Activated CD8-positive, alpha-beta memory T cell treated with anti-CD3 and anti-CD28 coated beads, Interleukin-2, amount 10 ng/mL, durations not matched to agents 7 days and 5 days (primary cell): Measurements from ENCODE around the gene IGLL1. TPM values are rescaled to one million over a fixed set of nuclear protein-coding genes. Genes with fewer than 3 reads are reported as not detected.
"Not testable (repeated sequence)": the region's sequence is repeated elsewhere in the genome, so short reads cannot be mapped to it uniquely, and the experiment has no call there.

ENCODE experiments used
- ATAC-seq: fragments of 150-1000 bp; cut with Tn5 transposase; one replicate; pipeline ENCODE4 v1.10.0; 2021; ENCODE audit warnings: moderate library complexity
- CTCF ChIA-PET: fragments of 350-600 bp; sonication (Branson Sonifier 250); formaldehyde crosslinking; loops from one replicate; lab custom pipeline; 2021; ENCODE audit warnings: antibody characterized with exemption; lab: Charles Lee
- DNase-seq: peaks from one replicate; pipeline ENCODE4 v3.0.0-alpha.2; 2020
- H3K27ac Mint-ChIP-seq: one replicate; pipeline ENCODE4 v1.8.0; 2021; ENCODE audit warnings: mild to moderate bottlenecking, mixed read lengths
- H3K27me3 Mint-ChIP-seq: one replicate; pipeline ENCODE4 v1.8.0; 2021; ENCODE audit warnings: mixed read lengths
- H3K36me3 Mint-ChIP-seq: one replicate; pipeline ENCODE4 v1.8.0; 2021; ENCODE audit warnings: mild to moderate bottlenecking, mixed read lengths
- H3K4me1 Mint-ChIP-seq: one replicate; pipeline ENCODE4 v1.8.0; 2021; ENCODE audit warnings: mixed read lengths
- H3K4me3 Mint-ChIP-seq: one replicate; pipeline ENCODE4 v1.8.0; 2021; ENCODE audit warnings: mild to moderate bottlenecking, moderate library complexity, mixed read lengths
- H3K9me3 Mint-ChIP-seq: one replicate; pipeline ENCODE4 v1.8.0; 2022; ENCODE audit warnings: low read depth, mixed read lengths
- total RNA-seq, 2 experiments: library from RNA; stranded (reverse); gene quantifications; one replicate each; pipeline ENCODE4 v1.2.3, GENCODE V29; 2021

The IGLL1 gene
- total RNA-seq, 2 experiments from 2014 or later, result 0.42 to 2.0 TPM

DNA sequence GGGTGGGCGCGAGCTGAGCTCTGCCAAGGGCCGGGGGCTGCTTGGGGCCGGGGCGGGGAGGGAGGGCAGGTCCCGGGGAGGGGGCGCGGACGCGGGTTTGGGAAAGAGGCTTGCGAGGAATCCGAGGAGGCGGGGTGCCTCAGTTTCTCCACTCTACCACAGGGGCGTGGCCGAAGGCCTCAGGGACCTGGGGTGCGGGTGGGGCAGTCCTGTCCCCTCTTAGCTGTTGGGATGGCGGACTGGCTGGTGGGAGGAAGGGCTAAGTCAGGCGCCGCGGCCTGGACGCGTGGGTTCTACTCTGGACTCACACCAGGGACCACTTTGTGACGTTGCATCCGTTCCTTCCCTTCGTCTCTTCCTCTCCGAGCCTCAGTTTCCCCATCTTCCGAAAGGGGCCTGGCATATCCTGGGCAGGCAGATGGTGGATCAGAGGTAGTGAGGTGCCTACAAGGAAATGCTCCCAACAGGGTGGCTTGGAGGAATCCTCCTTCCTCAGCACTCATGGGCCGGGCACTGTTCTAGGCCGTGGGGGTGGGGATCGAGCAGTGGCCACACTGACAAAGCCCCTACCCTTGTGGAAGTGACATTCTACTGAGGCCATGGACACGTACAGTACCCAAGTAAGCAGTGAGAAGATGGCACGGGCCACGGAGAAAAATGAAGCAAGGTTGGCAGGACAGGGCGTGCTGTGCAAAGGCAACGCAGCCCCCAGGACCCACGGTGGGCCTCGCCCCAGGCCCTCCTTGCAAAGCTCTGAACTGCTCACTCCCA is 13.2 kb downstream of the IGLL1 start:
- H3K9me3 Mint-ChIP-seq, result no peaks in the 10 kb centered on the region
- CTCF ChIA-PET, result no interaction called here
- H3K36me3 Mint-ChIP-seq, result no peaks in the 10 kb centered on the region
- ATAC-seq, result no peak
- H3K27me3 Mint-ChIP-seq, result peaks cover 46% of the 10 kb centered on the region
- no peak overlapping the region for H3K4me3 Mint-ChIP-seq
- H3K27ac Mint-ChIP-seq, result no peak overlapping the region
- peaks cover 6% of the 10 kb centered on the region for H3K4me1 Mint-ChIP-seq
- no peak for DNase-seq

DNA sequence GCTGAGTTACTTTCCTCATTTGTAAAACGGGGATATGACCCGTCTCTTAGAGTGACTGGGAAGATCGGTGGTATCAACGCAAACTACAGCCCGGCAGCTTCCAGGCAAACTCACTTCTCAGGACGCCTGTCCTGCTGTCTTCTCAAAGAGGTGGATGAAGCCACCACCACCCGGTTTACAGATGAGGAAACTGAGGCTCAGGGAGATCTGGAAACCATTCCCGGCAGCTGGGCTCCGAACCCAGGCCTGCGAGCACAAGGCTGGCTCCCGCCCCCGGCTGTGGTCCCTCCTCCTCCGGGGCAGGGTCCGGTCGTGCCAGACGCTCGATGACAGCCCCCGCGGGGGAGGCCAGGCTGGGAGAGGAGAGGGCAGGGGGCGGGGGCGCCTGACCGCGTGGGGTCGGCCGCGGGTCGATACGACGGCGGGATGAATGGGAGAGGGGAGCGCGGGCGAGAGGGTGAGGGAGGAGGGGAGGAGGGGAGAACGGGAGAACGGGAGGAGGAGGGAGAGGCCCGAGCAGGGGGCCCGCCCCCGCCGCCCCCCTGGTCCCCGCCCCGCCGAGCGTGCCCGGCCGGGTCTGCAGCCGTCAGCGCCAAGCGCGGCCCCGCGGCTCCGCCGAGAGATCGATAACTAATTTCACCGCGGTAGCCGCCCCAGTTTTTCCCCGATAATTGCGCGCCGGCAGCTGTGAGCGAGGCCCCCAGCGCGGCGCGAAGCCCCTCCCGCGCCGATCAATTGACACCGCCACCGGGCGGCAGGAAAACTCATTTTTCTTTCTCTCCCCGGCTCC is 14.0 kb downstream of the IGLL1 start:
- CTCF ChIA-PET, result no interaction called here
- Mint-ChIP-seq H3K36me3 (no peaks in the 10 kb centered on the region), H3K27ac (no peak overlapping the region), H3K4me3 (peak overlapping the region; percentile 37), H3K27me3 (peaks cover 46% of the 10 kb centered on the region), H3K4me1 (peaks cover 6% of the 10 kb centered on the region), H3K9me3 (no peaks in the 10 kb centered on the region)
- DNase-seq (no peak), ATAC-seq (peak; percentile 27)

DNA sequence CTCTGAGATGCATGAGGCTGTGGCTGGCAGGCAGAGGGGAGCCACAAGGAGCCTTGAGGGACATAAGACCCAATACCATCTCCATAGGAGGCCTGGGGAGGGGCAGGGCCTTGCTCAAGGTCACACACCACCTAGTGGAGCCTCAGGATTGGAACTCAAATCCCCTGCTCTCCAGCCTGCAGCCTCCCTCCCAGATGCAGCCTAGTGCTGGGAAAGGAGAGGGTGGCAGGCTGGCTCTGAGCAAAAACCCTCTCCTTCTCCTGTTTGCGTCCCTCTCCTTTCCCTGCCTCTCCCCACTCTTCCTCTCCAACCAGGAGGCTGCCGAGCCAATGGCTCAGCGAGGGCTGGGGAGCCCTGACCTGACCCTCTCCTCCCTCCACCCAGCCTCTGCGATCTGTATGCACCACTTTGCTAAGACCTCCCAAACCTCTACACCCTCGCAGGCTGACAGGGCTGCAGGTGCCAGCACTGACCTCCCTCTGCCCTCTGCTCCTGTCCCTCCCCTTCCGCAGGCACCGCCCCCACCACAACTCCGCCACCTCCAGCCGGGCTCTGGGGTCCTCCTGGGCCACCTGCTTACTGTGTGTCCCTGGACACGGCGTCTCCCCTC is 14.7 kb downstream of the IGLL1 start:
- CTCF ChIA-PET, result interaction anchor here (0.9 kb wide), 1 partner anchor 63 kb away, joined by 3 read pairs; no protein-coding TSS in a partner anchor
- peaks cover 46% of the 10 kb centered on the region for H3K27me3 Mint-ChIP-seq
- H3K36me3 Mint-ChIP-seq, result no peaks in the 10 kb centered on the region
- ATAC-seq, result peak; percentile 27
- H3K27ac Mint-ChIP-seq, result no peak overlapping the region
- no peaks in the 10 kb centered on the region for H3K9me3 Mint-ChIP-seq
- H3K4me3 Mint-ChIP-seq, result peak overlapping the region; percentile 37
- H3K4me1 Mint-ChIP-seq, result peaks cover 6% of the 10 kb centered on the region
- DNase-seq, result no peak

DNA sequence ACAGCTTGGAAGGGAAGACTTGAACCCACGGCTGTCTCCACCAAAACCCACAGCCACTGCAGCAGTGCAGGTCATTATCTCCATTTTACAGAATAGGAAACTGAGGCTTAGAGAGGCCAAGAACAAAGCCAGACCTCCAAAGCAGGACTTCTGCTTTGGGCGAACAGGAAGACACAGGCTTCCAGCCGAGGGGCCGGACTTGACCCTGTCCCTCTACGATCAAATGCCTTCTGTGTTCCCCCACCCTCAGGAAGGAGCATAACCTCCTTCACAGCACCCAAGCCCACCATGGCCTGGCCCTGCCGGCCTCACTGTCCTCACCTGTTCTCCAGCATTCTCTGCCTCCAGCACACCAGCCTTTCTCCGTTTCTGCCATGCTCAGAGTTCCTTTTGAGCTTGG is 15.8 kb downstream of the IGLL1 start:
- CTCF ChIA-PET, result no interaction called here
- ATAC-seq (no peak), DNase-seq (no peak)
- Mint-ChIP-seq H3K27ac (no peak overlapping the region), H3K9me3 (no peaks in the 10 kb centered on the region), H3K4me3 (no peak overlapping the region), H3K36me3 (no peaks in the 10 kb centered on the region), H3K4me1 (peaks cover 6% of the 10 kb centered on the region), H3K27me3 (peaks cover 49% of the 10 kb centered on the region)

DNA sequence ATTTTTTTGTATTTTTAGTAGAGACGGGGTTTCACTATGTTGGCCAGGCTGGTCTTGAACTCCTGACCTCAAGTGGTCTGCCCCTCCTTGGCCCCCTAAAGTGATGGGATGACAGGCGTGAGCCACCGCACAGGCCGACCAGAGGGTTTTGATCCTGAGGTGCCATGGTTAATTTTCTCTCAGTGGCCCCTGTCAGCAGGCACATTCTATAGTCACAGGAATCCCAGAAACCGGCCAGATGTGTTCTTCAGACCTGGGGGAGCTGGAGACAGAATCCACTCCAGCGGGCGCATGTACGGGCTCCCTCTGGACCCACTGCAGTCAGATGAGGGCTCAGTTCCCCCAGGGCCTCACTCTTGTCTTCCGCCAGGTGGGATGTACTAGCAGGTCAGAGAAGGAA is 17.0 kb downstream of the IGLL1 start:
- Mint-ChIP-seq H3K4me1 (peaks cover 6% of the 10 kb centered on the region), H3K27me3 (peaks cover 46% of the 10 kb centered on the region), H3K27ac (no peak overlapping the region), H3K4me3 (no peak overlapping the region), H3K36me3 (no peaks in the 10 kb centered on the region), H3K9me3 (no peaks in the 10 kb centered on the region)
- DNase-seq (no peak), ATAC-seq (no peak)
- CTCF ChIA-PET, result no interaction called here

DNA sequence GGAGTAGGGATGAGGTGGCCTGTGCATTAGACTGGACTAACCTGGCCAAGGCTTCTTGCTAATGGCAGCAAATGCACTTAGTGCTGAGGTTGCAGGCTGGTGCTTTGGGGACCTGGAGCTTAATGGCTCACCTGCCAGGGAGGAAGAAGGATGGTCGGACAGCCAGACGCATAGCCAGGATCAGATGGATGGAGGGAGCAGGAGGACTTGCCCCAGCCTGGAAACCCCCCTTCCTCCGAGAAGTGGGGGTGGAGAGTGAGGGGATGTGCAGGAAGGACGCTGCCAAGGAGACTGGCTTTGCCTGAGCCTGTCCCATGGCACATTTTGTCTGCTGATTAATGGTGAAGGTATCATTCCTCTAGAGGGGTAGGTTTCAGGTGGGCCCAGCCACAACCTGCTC is 17.9 kb downstream of the IGLL1 start:
- H3K4me3 Mint-ChIP-seq, result no peak overlapping the region
- peaks cover 40% of the 10 kb centered on the region for H3K27me3 Mint-ChIP-seq
- no peaks in the 10 kb centered on the region for H3K9me3 Mint-ChIP-seq
- peaks cover 6% of the 10 kb centered on the region for H3K4me1 Mint-ChIP-seq
- DNase-seq, result no peak
- no peak overlapping the region for H3K27ac Mint-ChIP-seq
- CTCF ChIA-PET, result no interaction called here
- ATAC-seq, result no peak
- no peaks in the 10 kb centered on the region for H3K36me3 Mint-ChIP-seq

DNA sequence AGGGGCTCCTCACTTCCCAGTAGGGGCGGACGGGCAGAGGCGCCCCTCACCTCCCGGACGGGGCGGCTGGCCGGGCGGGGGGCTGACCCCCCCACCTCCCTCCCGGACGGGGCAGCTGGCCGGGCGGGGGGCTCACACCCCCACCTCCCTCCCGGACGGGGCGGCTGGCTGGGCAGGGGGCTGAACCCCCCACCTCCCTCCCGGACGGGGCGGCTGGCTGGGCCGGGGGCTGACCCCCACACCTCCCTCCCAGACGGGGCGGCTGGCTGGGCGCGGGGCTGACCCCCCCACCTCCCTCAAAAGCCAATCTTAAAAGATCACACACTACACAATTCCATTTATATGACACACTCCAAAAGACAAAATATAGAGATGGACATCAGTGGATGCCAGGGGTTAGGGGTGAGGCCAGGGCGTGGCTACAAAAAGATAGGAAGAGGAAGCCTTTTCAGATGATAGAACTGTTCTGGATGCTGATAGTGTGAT is 19.0 kb downstream of the IGLL1 start:
- H3K4me1 Mint-ChIP-seq, H3K27ac Mint-ChIP-seq, ATAC-seq, DNase-seq, H3K4me3 Mint-ChIP-seq, H3K9me3 Mint-ChIP-seq, H3K36me3 Mint-ChIP-seq, CTCF ChIA-PET: not testable (repeated sequence)
- peaks cover 38% of the 10 kb centered on the region for H3K27me3 Mint-ChIP-seq

DNA sequence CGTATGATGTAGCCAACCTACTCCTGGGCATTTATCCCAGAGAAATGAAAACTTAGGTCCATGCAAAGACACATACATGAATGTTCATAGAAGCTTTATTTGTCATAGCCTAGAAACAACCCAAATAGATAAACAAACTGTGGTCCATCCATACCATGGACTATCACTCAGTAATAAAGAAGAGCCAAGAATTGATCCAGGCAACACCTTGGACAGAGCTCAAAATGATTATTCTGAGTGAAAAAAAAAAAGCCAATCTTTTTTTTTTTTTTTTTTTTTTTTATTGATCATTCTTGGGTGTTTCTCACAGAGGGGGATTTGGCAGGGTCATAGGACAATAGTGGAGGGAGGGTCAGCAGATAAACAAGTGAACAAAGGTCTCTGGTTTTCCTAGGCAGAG is 19.9 kb downstream of the IGLL1 start:
- H3K27ac Mint-ChIP-seq, H3K4me1 Mint-ChIP-seq, ATAC-seq, DNase-seq, H3K4me3 Mint-ChIP-seq, CTCF ChIA-PET, H3K36me3 Mint-ChIP-seq, H3K9me3 Mint-ChIP-seq: not testable (repeated sequence)
- peaks cover 30% of the 10 kb centered on the region for H3K27me3 Mint-ChIP-seq

DNA sequence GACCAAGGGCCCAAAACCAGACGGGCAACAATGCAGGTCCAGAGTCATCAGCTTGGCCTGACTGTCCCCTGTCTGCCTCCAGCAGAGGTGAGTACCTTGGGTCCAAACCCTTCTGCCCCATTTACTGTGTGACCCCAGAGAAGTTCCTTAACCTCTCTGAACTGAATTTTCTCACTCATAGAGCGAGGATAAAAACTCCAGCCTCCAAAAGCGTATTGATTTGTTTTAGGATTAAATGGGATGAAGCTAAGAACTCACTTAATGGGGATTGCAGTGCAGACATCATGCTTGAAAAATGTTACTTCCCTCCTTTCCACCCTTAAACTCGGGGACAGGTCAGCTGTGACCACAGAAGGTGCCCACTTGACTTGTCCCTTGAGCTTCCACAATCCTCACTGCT is 22.6 kb downstream of the IGLL1 start:
- CTCF ChIA-PET, result interaction anchor here (1.5 kb wide), 1 partner anchor 34 kb away, joined by 4 read pairs; no protein-coding TSS in a partner anchor
- Mint-ChIP-seq H3K4me3 (no peak overlapping the region), H3K36me3 (no peaks in the 10 kb centered on the region), H3K27me3 (peaks cover 13% of the 10 kb centered on the region), H3K4me1 (no peaks in the 10 kb centered on the region), H3K27ac (no peak overlapping the region), H3K9me3 (no peaks in the 10 kb centered on the region)
- DNase-seq (no peak), ATAC-seq (no peak)

DNA sequence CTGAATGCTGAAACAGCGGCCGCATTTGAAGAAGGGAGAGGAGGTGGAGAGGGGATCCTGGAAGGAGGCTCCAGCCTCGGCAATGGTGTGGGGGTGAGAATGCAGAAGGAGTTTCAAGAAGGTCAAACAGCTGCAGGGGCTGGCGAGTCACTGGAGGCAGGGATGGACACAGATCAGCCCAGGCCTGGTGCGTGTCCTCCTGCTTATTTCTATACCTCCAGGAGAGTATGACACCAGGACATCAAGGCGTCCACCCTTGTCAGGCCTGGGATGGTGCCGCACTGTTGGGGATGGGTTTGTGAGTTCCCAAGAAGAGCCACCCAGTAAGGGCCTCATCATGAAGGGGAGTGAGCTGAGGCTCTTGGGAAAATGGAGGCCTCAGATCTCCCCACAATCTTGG is 23.1 kb downstream of the IGLL1 start:
- H3K27me3 Mint-ChIP-seq, result peaks cover 11% of the 10 kb centered on the region
- H3K36me3 Mint-ChIP-seq, result no peaks in the 10 kb centered on the region
- DNase-seq (no peak), ATAC-seq (no peak)
- H3K4me1 Mint-ChIP-seq, result no peaks in the 10 kb centered on the region
- CTCF ChIA-PET, result no interaction called here
- no peak overlapping the region for H3K27ac Mint-ChIP-seq
- H3K4me3 Mint-ChIP-seq, result no peak overlapping the region
- no peaks in the 10 kb centered on the region for H3K9me3 Mint-ChIP-seq

DNA sequence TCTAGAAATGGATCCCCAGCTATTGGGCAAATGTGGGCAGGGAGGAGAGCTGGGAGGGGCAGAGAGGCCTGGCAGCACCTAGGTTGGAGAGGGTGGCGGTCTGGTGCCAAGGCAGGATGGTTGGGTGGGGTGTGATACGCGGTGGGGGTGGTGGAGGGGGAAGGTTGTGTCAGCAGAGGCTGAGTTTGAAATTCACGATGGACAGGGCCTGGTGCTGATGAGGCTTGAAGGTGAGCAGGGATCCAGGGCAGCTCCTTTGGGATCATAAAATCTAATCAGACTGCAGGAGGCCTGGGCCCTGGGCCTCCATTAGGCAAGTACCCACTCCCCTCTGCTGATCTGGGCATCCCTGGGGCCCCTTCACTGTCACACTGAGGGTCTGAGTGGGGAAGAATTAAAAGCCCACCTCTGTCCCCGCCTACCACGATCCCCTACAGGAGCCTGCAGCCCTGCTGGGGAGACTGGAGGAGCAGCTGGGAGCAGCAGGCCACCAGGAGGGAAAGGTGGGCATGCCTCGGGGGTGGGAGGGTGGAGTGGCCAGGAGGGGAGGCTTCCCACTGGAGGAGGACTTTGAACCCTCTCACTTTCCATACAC is 24.0 kb downstream of the IGLL1 start:
- CTCF ChIA-PET, result no interaction called here
- H3K9me3 Mint-ChIP-seq, result no peaks in the 10 kb centered on the region

DNA sequence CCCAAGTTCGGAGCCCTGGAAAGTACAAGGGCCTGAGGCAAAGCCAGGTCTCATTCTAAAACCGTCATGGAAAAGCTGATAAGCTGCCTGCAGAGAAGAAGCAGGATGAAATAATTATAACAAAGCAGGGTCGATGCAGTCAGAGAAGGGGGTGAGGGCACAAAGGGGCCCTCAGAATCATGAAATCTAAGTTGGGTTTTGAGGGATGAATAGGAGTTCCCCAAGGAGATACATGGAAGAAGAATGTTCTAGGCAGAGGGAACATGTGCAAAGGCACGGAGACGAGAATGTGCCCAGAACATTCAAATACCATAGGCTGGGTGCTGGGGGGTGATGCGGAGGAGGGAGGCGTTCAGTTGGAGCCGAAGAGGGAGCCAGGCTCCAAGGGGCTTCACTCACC is 25.0 kb downstream of the IGLL1 start:
- Mint-ChIP-seq H3K4me3 (no peak overlapping the region), H3K27me3 (peaks cover 10% of the 10 kb centered on the region), H3K4me1 (no peaks in the 10 kb centered on the region), H3K36me3 (no peaks in the 10 kb centered on the region), H3K9me3 (no peaks in the 10 kb centered on the region), H3K27ac (no peak overlapping the region)
- CTCF ChIA-PET, result no interaction called here
- ATAC-seq, result no peak
- DNase-seq, result no peak

More for the DNA sequence above, 24.0 kb downstream of the IGLL1 start:
- peaks cover 10% of the 10 kb centered on the region for H3K27me3 Mint-ChIP-seq
- no peak overlapping the region for H3K27ac Mint-ChIP-seq
- H3K4me3 Mint-ChIP-seq, result no peak overlapping the region
- no peaks in the 10 kb centered on the region for H3K36me3 Mint-ChIP-seq
- ATAC-seq, result no peak
- H3K4me1 Mint-ChIP-seq, result no peaks in the 10 kb centered on the region
- no peak for DNase-seq
